ENCODE measurements around the gene DNAAF3.
"Not testable (repeated sequence)": the region's sequence is repeated elsewhere in the genome, so short reads cannot be mapped to it uniquely, and the experiment has no call there.

Gene DNAAF3

DNA sequence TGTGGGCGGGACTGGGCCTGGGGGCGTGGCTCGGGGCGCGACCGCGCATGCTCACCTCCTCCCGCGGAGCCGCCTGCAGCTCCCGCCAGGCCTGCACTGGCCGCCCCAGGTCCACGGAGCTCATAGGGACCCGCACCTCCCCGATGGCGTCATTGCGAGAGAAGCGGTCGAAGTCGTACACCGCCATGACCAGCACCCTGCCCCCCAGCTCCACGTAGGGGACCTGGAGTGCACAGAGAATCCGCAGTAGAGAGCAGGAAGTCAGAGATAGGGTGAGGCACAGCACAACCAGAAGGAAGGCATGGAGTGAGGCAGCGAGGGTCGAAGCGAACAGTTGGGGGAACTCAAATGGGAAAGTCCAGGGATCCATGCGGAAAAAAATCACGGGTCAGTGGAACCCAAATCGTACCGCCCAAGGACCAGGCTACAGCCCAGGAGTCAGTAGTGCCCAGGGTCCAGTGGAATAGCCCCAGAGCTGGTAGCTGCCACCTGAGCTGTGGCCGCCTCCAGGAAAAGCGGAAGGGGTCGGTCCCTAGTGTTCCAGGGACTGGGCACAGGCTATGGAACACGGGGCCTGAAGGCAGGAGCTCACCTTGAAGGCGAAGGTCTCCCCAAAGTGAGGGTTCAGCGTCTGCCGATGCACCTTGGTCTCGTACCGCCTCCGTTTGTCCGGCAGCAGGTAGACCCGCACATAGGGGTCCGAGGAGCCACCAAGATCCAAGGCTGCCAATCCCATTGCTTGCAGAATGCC, 8.9 kb upstream of the DNAAF3 start:
- DNase-seq: no peak

DNA sequence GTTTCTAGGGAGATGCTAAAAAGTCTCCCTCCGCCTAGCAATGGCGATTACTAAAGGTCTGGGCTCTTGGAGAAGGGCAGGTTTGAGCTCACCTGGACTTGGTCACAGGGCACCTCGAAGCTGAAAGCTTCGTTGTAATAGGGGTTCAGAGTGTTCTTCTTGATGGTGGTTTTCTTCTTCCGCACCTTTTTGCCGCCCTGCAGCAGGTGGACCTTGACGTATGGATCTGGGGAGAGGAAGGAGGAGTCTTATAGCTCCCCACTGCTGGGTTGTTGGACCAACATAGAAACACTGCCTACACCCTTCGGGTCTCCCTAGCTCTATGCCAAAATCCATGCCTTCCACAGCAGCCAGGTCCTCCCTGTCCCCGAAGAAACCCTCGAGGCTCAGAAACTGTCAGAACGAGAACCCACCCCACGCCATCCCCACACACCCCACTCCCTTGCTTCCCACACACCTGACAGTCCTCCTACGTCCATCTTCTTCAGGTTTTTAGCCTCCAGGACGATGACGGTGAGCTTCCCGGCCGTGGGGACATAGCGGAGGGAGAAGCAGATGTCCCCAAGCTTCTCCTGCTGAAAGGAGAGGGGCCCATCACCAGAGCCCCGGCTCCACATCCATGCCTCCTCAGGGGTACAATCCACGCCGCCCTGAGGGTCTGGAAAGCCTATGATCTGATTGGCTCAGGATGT, 8.2 kb upstream of the DNAAF3 start:
- no peak for DNase-seq

DNA sequence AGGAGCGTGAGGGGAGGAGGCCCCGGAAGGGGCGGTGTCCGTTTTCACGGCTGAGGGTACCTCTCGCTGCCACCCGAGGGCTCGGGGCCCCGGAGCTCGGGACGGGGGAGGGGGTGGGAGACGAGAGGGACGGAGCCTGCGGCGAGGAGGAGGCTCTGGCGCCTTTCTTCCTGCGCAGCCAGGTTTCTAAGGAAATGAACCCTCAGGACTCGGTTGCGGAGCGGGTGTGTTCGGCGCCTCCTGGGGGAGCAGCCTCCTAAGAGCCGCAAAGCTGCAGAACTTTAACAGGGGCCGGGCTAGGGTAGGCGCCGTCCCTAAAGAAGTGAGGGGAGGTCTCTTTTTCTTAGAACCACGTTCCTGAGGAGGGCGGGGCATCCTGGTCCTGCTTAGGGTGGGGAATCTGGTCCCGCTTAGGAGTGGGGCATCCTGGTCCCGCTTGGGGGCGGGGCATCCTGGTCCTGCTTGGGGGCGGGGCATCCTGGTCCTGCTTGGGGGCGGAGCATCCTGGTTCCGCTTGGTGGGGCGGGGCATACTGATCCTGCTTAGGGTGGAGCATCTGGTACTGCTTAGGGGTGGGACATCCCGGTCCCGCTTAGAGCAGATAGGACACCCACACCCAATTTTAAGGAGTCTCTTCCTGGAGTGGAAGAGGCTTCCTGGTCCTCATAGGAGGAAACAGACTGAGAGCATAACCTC, 7.4 kb upstream of the DNAAF3 start:
- peak; percentile 36 to 45 for DNase-seq

DNA sequence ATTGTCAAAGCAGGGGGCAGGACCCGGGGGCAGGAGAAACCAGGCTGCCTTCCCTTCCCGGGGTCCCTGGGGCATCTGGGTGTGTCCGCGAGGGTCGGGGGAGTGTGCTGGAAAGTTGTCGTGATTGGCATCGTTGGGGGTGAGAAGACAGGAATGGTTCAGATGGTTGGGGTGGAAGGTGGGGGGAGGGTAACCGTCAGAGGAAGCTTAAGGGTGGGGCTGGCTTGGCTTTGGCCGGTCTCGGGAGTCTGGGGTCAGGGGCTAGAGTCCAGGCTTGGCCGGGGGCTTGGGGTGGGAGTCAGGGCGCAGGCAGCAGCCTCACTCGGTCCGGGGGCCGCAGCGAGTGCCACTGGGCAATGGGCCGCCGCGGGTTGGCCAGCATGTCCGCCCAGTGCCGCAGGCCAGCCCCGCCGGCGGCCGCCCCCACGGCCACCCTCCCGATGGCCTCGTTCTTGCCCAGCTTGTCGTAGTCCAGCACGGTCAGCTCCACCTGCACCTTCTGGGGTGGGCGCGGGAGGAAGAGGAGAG, 6.8 kb upstream of the DNAAF3 start:
- DNase-seq: no peak

DNA sequence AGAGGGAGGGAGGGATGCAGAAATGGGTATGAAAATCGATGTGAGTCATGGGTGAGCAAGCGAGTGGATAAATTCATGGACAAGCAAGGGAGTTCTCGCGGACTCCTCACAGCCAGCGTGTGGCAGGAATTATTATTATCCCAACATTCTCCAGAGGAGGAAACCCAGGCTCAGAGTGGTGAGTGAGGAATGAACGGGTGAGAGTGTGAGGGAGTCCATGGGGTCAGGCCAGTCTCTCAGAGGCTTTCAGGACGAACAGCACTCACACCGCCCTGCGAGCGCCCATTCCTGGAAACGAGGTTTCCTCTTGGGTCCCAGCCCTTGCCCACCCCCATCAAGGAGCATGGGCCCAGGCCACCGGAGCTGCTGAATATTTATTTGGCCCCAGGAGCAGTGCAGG, 6.3 kb upstream of the DNAAF3 start:
- DNase-seq: no peak

GRCh38 chr19:55172318-55172717, 5.9 kb upstream of the DNAAF3 start:
- DNase-seq: not testable (repeated sequence)

GRCh38 chr19:55171440-55171839, 5.0 kb upstream of the DNAAF3 start:
- DNase-seq: no peak

- no peak for DNase-seq
Measured at GRCh38 chr19:55169136-55169535, 2.7 kb upstream of the DNAAF3 start.

GRCh38 chr19:55165952-55166529, 372 bp downstream of the DNAAF3 start:
- peak; percentile 49 to 64 for DNase-seq

DNA sequence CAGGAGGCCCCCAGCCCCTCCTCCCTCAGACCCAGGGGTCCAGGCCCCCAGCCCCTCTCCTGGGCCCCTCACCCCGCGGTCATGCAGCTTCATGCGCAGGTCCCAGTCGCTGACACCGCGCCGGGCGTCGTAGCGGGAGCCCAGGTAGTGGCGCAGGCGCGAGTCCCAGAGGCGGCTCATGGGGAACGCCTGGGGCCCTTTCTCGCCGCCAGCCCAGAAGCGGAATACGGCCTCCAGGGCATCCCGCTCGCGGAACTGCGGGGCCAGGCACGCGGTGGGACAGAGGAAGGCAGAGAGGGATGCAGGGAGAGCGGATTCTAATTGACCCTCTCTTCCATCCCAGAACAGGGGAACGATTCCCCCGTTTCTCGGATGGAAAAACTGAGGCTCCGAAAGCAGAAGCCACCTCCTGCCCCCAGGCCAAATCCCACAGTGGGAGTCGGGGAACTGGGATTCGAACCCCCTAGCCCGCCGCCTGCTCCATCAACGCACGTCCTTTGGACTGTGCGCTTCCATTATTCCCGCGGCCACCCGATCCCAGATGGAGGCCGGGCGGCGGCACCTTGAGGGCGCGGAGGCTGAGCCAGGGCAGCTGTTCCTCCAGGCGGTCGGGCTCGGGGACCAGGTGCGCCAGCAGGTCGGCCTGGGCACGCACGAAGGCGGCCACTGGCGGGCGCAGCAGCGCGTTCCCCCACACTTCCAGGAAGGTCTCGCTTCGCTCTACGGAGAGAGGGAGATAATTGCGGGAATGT, 4.7 kb downstream of the DNAAF3 start:
- DNase-seq: no peak

- no peak for DNase-seq
Measured at GRCh38 chr19:55160986-55161365, 5.4 kb downstream of the DNAAF3 start.

DNA sequence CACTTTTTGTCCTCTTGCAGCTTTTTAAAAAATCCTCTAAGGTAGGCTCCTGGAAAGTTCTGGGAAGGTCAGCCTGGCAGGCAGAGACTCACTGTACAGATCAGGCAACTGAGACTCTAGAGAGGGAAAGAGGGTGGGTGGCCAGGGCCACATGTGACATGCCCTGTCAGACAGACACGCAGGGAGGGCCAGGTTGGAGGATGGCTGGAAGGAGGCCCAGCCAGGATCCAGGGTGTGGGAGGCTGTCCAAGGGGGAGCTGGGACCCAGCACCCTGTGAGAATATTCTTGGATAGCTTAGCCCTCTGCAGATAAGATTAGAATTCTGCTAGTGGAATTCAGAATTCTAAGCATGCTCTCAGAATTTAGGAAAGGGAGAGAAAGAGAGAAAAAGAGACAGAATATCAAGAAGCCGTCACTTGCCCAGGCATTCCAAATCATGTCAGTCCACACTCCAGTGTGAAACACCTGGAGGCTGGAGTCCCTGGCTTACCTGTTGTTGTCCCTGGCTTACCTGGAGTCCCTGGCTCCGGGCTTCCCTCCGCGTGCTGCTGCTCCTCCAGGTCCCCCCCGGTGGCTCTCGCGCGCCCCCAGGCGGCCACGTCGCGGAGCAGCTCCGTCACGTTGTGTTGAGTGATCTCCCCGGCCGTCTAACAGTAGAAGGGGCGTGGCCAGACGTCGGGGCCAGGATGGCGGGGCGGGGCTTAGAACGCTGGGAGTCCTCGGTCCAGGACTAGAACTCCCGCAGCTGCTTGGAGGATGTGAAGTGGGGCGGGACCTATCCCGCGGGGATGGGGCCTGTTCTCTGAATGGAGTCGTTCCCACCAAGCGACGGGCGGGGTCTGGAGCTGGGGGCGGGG, 6.1 kb downstream of the DNAAF3 start:
- peak; percentile 87 to 89 for DNase-seq

DNA sequence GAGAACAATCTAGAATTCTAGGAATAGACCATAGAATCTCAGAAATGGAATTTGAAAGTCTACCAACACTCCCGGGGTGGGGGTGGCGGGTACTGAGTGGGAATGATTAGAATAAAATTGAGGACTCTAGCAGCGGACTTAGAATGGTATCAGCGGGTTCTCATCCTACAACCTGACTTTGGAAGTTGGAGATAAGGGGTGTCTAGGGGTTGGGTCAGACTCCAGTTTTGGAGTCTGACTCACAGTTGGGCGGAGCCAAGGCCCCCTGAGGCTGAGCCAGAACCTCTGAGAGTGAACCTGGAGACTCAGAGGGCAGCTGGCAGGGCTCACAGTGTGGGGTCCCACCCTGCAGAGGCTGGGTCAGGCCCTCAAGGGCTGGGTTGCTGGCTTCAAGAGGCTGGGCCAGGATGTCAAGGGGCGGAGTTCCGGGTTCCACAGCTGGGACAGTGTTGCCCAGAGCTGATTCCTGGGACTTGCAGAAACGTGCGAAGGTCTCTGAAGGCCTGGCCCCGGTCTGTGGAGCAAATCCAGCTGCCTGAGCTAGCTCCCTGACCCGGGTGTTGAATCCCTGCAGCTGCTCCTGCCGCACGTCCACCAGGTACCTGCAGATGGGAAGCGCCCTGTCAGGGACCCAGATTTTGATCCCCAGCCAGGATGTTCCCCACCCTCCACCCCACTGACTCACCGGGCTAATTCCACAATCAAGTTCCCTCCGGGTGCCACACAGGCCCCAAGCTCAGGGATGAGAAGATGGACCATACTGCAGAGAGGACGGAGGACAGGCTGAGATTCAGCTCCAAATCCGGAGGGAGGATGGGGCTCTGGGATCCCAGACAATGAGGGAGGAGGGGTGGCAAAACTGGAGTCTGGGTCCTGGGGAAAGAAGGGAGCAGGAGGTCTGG, 7.3 kb downstream of the DNAAF3 start:
- no peak for DNase-seq

DNA sequence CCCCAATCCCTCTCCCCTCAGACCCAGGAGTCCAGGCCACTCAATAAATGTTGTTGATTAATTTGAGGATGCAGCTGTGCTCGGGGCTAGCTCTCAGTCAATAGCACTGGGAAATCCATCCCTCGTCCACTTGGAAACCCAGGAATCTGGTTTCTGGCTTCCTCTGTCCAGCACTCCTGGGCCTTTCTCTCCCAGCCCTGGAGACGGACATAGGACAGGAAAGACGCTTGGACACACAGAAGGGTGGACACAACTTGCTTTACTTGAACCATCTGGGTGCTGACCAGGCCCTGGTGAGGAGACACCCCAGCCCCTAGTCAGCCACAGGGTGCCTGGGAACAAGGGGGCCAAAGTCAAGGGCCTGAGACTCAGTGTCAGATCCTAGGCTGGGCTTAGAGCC, 8.0 kb downstream of the DNAAF3 start:
- no peak for DNase-seq

DNA sequence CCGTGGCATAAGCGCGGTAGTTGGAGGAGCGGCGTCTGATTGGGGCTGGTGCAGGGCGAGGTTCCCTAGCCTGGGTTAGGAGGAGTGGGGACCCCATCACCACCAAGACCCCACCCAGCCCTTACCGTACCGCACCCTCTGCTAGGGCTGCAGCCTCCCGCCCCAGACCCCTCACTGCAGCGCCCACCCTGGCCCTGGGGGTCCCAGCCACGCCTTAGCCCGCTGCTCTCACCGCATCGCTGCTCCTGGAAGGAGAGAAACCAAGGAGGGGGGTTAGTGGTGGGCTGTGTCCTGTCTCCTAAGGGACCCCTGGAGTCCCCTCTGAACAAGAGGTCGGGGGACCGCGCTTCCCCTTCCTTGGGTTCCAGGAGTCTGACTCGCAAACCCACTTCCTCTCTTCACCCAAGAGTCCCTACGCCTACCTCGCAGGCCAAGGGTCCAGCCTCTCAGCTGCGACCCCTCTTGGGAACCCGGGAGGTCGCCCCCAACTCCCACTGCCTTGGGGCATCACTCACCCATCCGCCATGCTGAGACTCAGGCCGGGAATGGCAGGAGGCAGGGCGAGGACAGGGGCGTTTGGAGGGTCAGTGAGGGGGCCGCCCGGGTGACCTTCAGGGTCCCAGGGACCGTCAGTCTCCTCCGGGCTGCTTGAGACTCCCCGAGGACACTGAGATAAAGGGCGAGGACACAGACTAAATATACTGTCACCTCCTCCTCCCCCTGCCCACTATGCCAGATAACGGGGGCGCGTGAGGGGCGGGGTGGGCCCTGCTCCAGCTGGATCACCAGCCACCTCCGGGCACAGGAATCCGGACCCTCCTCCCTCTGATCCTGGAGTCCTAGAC, 9.1 kb downstream of the DNAAF3 start, which contains the start of gene TNNI3:
Gene TNNI3 (minus strand): TSS at position 669 of the 845 bp plus-strand sequence. CDS start 143 bp downstream, at position 526.
- DNase-seq: no peak

DNA sequence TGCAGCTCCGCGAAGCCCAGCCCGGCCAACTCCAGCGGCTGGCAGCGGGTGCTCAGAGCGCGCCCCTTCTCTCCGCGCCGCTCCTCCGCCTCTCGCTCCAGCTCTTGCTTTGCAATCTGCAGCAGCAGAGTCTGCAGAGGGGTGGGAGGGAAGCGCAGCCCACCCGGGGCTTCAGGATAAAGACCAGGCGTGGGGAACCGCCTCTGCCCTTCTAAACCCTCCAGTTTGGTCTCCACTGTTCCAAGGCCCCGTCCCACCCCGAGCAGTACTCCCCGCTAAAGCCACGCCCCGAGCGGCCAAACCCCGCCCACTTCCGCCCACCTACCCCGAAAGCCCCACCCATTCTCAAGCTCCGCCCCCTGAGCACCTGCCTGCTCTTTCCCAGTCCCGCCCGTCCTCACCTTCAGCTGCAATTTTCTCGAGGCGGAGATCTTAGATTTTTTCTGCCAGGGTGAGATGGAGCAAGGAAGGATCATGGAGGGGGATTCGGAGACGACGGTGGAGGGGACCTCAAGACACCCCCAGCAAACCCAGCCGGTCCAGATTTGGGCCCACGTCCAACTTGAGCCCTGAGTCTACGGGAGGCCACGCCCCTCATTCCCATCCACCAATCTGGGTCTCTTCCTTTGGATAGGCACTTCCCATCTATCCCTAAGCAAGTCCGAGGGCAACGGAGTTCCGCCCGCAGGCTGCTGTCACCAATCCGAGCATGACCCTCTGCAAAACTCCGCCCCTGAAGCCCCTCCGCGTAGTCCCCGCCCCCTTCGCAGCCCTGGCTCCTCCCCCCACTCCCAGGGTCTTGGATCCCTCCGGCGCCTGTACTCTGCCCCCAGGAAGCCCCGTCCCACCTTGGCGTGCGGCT, 10.0 kb downstream of the DNAAF3 start:
- DNase-seq: peak; percentile 13 to 29

GRCh38 chr19:55155784-55156183, 10.6 kb downstream of the DNAAF3 start:
- not testable (repeated sequence) for DNase-seq

GRCh38 chr19:55153652-55154264, 12.7 kb downstream of the DNAAF3 start:
- DNase-seq: no peak
